Endothelial cell of hepatic sinusoid (primary cell): ENCODE results near the gene NUAK2.

Experiments used
- in situ Hi-C: cut with HindIII; loops from 2 replicates; pipeline ENCODE4 v1.10.0; 2017; ENCODE audit warnings: low sequenced_read_pairs

NUAK2 gene

DNA sequence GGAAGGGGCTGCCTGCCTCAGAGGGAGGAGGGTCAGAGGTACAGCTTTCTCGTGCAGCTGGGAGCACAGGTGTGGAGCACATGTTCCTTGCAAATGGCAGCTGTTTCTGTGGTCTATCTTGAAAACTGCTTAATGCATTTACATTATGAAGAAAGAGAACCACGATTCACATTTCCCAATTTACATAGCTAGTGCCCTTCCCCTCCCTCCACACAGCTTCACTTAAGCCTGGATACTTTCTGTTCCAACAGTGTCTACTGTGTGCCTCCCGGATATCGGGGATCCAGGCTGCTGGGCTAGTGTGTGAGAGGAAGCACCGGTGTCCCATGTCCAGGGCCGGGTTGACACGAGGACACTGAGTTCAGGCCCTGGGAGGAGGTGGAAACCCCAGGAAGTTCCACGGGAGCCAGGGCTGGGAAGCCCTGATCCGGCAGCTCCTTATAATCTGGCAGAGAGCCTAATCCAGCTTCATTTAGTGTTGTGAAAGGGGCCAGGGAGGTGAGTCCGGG, 62.2 kb downstream of the NUAK2 start:
- in situ Hi-C loops, result no loop called here

GRCh38 chr1:205258719-205259118, 62.8 kb downstream of the NUAK2 start:
- in situ Hi-C loops, result no loop called here

DNA sequence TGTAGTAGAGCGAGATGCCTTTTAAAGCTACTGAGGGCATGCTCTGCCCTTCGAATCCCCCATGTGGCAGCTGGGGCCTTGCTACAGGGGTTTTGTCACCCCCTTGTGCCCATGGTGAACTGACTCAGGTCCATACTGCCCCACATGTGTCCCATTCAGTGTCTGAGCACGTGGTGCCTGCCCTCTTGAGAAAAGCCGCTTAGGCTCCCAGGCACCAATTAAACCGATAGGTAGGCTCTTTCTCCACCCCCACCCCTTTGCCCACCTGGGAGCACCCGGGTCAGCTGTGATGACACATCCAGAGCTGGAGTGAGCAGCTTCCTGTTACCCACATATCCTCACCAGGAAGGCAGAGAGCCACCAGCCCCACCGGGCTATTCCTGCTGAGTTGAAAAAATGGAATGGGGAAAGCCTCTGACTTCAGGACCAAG, 63.3 kb downstream of the NUAK2 start:
- in situ Hi-C loops, result no loop called here

DNA sequence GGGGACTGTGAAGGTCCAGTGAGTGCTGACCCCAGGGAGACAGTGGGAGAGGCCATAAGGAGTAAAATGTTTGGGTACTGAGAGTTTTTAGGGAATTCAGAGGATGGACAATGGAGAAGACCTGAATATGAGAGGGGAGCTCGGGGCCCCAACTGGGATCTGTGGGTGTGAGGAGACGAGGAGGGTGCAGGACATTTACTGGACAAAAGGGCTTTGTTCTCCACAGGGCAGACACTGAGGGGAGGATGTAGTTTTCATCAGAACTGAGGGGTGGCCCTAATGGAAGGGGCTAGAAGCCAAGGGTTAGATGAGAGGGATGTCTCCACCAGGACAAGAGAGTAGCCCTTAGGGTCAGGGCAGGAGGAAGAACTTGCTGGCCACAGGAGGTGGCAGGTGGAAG, 63.8 kb downstream of the NUAK2 start:
- in situ Hi-C loops, result no loop called here

DNA sequence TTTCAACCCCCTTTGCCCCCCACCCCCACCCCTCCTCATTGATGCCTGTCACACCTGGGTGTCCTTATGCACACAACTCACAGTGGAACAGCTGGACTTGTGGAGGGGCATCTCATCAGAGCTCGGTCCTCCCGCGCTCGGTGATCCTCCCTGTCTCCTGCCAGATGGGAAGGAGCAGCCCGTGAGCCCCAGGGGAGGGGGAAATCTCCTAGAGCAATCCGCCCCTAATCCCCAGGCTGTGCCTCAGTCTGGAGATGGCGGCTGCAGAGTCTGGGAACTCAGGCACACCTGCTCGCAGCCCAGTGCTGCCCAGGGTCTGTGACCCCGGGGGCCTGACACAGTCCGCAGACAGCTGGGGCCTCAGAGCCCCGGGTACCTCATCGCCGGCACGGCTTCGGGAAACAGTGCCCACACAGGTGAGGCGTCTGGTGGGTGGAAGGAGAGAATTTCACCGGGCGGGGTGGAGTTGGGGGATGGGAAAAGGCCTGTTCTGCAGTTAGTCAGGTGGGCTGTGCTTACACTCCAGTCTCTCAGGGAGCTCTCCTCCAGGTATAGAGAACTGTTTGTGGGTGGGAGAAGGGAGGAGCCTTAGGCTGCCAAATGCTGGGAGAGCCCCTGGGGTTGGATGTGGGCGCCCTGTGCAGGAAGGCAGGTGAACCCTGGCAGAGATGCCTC, 64.5 kb downstream of the NUAK2 start:
- in situ Hi-C loops, result no loop called here

GRCh38 chr1:205255941-205256780, 65.4 kb downstream of the NUAK2 start:
- in situ Hi-C loops, result no loop called here
